Breast epithelium (tissue), 3 donors: ENCODE results near the gene FAM151A.

ENCODE experiments used
- POLR2A ChIP-seq: fragments of 450-650 bp; IDR thresholded peaks from one replicate; pipeline ENCODE4 v1.6.1; 2016; ENCODE audit warnings: antibody characterized with exemption, mild to moderate bottlenecking, moderate library complexity
- TF ChIP-seq, protein P1 (sequence below), 3 donors: fragments of 450-650 bp; IDR thresholded peaks; one replicate each; pipeline ENCODE4 v1.5.1; 2016 to 2017; ENCODE audit warnings: antibody characterized with exemption in 3 of 3, mild to moderate bottlenecking in 3 of 3, moderate library complexity in 3 of 3

DNA sequence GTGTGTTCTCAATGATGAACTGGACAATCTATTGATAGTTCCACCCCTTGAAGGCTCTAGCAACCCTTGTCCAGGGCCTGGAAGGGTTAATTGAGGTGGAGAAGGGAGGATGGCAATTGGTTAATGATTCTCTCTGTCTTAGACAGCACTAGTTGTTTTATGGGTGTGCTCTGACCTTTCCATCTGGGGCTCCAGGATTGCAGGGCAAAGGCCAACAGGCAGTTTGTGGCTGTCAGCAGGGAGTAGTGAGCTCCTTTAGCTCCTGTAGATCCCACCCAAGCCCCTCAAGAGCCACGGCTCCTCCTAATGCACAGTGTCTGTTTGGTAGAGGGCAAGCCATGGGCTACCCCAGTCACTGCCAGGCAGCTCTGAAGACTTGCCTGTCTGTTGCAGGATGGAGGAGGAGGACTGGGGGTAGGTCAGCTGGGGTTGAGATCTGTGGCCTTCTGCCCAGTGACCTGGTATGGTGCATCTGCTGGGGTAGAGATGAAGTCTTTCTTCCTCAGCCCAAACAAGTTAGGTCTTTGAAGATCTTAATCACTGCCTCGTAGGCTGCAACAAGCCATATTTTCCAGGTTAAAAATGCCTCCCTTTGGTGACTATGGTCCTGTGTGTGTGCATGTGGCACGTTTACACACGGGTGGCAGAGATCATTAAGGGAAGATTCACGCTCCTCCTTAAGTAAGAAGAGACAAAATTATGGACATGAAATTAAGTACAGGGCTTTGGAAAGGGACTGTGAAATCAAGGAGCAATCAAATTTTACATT lies 26.0 kb upstream of the FAM151A start:
- TF ChIP-seq, protein P1, sequence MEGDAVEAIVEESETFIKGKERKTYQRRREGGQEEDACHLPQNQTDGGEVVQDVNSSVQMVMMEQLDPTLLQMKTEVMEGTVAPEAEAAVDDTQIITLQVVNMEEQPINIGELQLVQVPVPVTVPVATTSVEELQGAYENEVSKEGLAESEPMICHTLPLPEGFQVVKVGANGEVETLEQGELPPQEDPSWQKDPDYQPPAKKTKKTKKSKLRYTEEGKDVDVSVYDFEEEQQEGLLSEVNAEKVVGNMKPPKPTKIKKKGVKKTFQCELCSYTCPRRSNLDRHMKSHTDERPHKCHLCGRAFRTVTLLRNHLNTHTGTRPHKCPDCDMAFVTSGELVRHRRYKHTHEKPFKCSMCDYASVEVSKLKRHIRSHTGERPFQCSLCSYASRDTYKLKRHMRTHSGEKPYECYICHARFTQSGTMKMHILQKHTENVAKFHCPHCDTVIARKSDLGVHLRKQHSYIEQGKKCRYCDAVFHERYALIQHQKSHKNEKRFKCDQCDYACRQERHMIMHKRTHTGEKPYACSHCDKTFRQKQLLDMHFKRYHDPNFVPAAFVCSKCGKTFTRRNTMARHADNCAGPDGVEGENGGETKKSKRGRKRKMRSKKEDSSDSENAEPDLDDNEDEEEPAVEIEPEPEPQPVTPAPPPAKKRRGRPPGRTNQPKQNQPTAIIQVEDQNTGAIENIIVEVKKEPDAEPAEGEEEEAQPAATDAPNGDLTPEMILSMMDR (IDR thresholded peaks at IDR 0.05) = no peak
- no peak for TF ChIP-seq POLR2A
